ENCODE measurements around the gene TRAPPC8. TPM values are rescaled to one million over a fixed set of nuclear protein-coding genes. Genes with fewer than 3 reads are reported as not detected.
"Not testable (repeated sequence)": the region's sequence is repeated elsewhere in the genome, so short reads cannot be mapped to it uniquely, and the experiment has no call there.

The TRAPPC8 gene
- total RNA-seq, 2 experiments from 2014 or later: 22.8 to 23.4 TPM

DNA sequence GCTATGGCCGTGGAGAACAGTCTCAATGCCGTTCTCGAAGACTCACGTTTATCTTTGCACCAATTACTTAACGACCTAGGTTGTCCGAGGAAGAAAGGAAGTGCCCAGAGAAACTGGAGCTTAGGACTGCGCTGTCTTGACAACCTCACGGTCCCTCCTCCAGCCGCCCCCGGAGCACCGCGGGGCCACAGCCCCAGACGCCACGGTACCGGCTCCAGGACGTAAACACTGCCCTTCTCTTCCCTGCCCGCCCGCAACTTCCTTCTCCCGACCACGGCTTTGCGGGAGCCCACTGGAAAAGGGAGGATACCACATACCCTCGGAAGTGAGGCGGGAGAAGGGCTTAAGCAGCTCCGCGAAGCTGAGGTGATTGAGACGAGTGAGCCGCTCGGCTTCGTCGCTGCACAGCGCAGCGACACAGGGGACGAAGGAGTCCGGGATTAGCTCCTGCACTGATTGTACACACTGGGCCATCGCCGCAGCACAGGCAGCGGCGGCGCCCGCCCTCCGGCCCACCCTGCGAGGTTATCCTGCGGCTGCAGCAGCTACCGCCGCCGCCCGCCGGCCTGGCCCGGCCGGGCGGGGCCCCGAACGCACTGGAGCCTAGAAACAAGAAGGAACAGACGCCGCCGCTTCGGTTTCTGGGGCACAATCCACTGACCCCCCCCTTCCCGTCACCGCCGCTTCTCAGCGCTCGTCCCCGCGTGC is 483 bp downstream of the TRAPPC8 start:
- ChIA-PET POLR2A (interaction anchor here (0.6 to 1.7 kb wide), 7 partner anchors 10 to 249 kb away, joined by 3 to 8 read pairs (median 4); partner anchors contain the start of gene RNF138), CTCF (ENCODE audit: unreplicated experiment) (no interaction called here)
- Histone ChIP-seq H4K20me1 (ENCODE audit: insufficient read depth, low read length) (no peaks in the 10 kb centered on the region), H3K36me3 (ENCODE audit: insufficient read depth, low read length) (no peaks in the 10 kb centered on the region; the same call in 1 of the 2 replicates), H3K9me2 (ENCODE audit: insufficient read depth, low read length) (no peaks in the 10 kb centered on the region), H3K79me2 (ENCODE audit: insufficient read depth, low read depth, low read length) (peaks cover 63% of the 10 kb centered on the region), H3K27ac (ENCODE audit: low read depth, low read length, poor library complexity, severe bottlenecking) (peak overlapping the region; percentile 77), H2AFZ (ENCODE audit: low read length) (peak overlapping the region; percentile 67), H3K4me3 (ENCODE audit: low read depth, low read length, poor library complexity, severe bottlenecking) (peak overlapping the region; percentile 98), H3K4me1 (ENCODE audit: insufficient read depth, low read length, poor library complexity, severe bottlenecking) (peaks cover 3% of the 10 kb centered on the region), H3K4me2 (ENCODE audit: low read length) (peak overlapping the region; percentile 72), H3K9me3 (ENCODE audit: low read length) (no peaks in the 10 kb centered on the region)
- TF ChIP-seq, protein P1, sequence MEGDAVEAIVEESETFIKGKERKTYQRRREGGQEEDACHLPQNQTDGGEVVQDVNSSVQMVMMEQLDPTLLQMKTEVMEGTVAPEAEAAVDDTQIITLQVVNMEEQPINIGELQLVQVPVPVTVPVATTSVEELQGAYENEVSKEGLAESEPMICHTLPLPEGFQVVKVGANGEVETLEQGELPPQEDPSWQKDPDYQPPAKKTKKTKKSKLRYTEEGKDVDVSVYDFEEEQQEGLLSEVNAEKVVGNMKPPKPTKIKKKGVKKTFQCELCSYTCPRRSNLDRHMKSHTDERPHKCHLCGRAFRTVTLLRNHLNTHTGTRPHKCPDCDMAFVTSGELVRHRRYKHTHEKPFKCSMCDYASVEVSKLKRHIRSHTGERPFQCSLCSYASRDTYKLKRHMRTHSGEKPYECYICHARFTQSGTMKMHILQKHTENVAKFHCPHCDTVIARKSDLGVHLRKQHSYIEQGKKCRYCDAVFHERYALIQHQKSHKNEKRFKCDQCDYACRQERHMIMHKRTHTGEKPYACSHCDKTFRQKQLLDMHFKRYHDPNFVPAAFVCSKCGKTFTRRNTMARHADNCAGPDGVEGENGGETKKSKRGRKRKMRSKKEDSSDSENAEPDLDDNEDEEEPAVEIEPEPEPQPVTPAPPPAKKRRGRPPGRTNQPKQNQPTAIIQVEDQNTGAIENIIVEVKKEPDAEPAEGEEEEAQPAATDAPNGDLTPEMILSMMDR (conservative IDR thresholded peaks at IDR 0.05; ENCODE audit: low read length): no peak
- TF ChIP-seq EZH2phosphoT487 (IDR thresholded peaks at IDR 0.05; ENCODE audit: borderline replicate concordance, low read depth, low read length): no peak
- intact Hi-C loops (cut with micrococcal nuclease; ENCODE audit: unreplicated experiment): loop anchor here (5.0 kb wide), 2 partner anchors 260 to 365 kb away; partner anchors contain the start of gene B4GALT6
- DNase-seq (ENCODE audit: low spot score): peak; percentile 19
- no TSS peak for BruUV-seq (replicated peaks)

DNA sequence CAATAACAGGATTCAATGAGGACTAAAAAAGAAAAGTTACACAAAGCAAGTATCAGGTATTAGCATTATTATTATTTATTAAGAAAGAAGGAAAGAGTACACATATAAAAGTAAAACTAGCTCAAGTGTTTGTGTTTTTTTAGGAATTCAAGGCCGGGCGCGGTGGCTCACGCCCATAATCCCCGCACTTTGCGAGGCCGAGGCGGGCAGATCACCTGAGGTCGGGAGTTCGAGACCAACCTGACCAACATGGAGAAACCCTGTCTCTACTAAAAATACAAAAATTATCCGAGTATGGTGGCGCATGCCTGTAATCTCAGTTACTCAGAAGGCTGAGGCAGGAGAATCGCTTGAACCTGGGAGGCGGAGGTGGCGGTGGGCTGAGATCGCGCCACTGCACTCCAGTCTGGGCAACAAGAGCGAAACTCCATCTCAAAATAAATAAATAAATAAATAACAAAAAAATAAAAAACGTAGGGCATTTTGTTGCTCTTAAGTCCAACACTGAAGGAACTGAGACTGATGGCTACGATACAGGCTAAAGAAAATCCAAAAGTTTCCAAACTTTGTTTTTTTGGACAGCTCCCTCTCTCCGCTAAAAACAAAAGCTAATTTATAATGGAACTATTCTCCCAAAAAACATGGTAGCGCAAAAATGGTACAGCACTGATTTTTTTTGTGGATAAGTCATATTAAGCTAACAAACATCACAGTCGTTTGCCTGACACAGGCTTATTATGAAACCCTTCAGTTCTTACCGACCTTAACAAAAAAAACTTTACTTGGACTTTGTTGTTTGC is 1.7 kb downstream of the TRAPPC8 start:
- Histone ChIP-seq H2AFZ (ENCODE audit: low read length) (no peak overlapping the region), H4K20me1 (ENCODE audit: insufficient read depth, low read length) (no peaks in the 10 kb centered on the region), H3K36me3 (ENCODE audit: insufficient read depth, low read length) (no peaks in the 10 kb centered on the region; the same call in none of the 2 replicates), H3K4me2 (ENCODE audit: low read length) (peak overlapping the region; percentile 72), H3K79me2 (ENCODE audit: insufficient read depth, low read depth, low read length) (peaks cover 70% of the 10 kb centered on the region), H3K27ac (ENCODE audit: low read depth, low read length, poor library complexity, severe bottlenecking) (no peak overlapping the region), H3K4me1 (ENCODE audit: insufficient read depth, low read length, poor library complexity, severe bottlenecking) (peaks cover 3% of the 10 kb centered on the region), H3K9me2 (ENCODE audit: insufficient read depth, low read length) (no peaks in the 10 kb centered on the region), H3K4me3 (ENCODE audit: low read depth, low read length, poor library complexity, severe bottlenecking) (peak overlapping the region; percentile 98), H3K9me3 (ENCODE audit: low read length) (no peaks in the 10 kb centered on the region)
- intact Hi-C loops (cut with micrococcal nuclease; ENCODE audit: unreplicated experiment): loop anchor here (5.0 kb wide), 2 partner anchors 259 to 364 kb away; partner anchors contain the start of gene B4GALT6
- no peak for TF ChIP-seq EZH2phosphoT487 (IDR thresholded peaks at IDR 0.05; ENCODE audit: borderline replicate concordance, low read depth, low read length)
- TF ChIP-seq, protein P1 (conservative IDR thresholded peaks at IDR 0.05; ENCODE audit: low read length): no peak
- ChIA-PET CTCF (ENCODE audit: unreplicated experiment) (no interaction called here), POLR2A (interaction anchor here (0.6 to 1.7 kb wide), 4 partner anchors 12 to 248 kb away, joined by 4 to 8 read pairs (median 5); no protein-coding TSS in a partner anchor)
- BruUV-seq (replicated peaks): TSS peak; percentile 78
- no peak for DNase-seq (ENCODE audit: low spot score)

DNA sequence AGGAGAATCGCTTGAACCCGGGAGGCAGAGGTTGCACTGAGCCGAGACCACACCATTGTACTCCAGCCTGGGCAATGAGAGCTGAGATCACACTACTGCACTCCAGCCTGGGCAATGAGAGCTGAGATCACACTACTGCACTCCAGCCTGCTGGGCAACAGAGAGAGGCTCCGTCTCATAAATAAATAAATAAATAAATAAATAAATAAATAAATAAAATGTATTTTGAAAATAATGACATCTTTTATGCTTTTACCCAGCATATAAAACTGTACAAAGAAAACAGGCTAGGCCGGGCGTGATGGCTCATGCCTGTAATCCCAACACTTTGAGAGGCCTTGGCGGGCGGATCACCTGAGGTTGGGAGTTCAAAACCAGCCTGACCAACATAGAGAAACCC is 8.2 kb downstream of the TRAPPC8 start:
- DNase-seq (ENCODE audit: low spot score); H3K4me3 ChIP-seq (ENCODE audit: low read depth, low read length, poor library complexity, severe bottlenecking); H3K27ac ChIP-seq (ENCODE audit: low read depth, low read length, poor library complexity, severe bottlenecking); H3K9me3 ChIP-seq (ENCODE audit: low read length); intact Hi-C loops (cut with micrococcal nuclease; ENCODE audit: unreplicated experiment); H3K9me2 ChIP-seq (ENCODE audit: insufficient read depth, low read length); H4K20me1 ChIP-seq (ENCODE audit: insufficient read depth, low read length); CTCF ChIA-PET (ENCODE audit: unreplicated experiment); BruUV-seq (replicated peaks); H3K4me2 ChIP-seq (ENCODE audit: low read length); H3K36me3 ChIP-seq (ENCODE audit: insufficient read depth, low read length); POLR2A ChIA-PET; H3K4me1 ChIP-seq (ENCODE audit: insufficient read depth, low read length, poor library complexity, severe bottlenecking); H2AFZ ChIP-seq (ENCODE audit: low read length): not testable (repeated sequence)
- peaks cover 33% of the 10 kb centered on the region for H3K79me2 ChIP-seq (ENCODE audit: insufficient read depth, low read depth, low read length)
